ENCODE measurements around the gene VWA7. TPM values are rescaled to one million over a fixed set of nuclear protein-coding genes. Genes with fewer than 3 reads are reported as not detected.

Gene VWA7
- total and polyA plus RNA-seq, 10 donors, result 0.09 to 2.6 (median 1.1) TPM; not detected in 1

GRCh38 chr6:31762878-31763618, 14.1 kb downstream of the VWA7 start:
- H3K27me3 ChIP-seq (replicated peaks in 1 of 7), result no peaks in the 10 kb centered on the region
- peak; percentile 56 for DNase-seq
- intact Hi-C loops (cut with DNase I; ENCODE audit: low total_unique reads), result no loop called here
- no peaks in the 10 kb centered on the region for H3K9me3 ChIP-seq
- peak overlapping the region in 3 of 8 donors; percentile 6 to 20 (median 10) for H3K27ac ChIP-seq
- H3K4me3 ChIP-seq, result no peak overlapping the region
- TF ChIP-seq, protein P1, sequence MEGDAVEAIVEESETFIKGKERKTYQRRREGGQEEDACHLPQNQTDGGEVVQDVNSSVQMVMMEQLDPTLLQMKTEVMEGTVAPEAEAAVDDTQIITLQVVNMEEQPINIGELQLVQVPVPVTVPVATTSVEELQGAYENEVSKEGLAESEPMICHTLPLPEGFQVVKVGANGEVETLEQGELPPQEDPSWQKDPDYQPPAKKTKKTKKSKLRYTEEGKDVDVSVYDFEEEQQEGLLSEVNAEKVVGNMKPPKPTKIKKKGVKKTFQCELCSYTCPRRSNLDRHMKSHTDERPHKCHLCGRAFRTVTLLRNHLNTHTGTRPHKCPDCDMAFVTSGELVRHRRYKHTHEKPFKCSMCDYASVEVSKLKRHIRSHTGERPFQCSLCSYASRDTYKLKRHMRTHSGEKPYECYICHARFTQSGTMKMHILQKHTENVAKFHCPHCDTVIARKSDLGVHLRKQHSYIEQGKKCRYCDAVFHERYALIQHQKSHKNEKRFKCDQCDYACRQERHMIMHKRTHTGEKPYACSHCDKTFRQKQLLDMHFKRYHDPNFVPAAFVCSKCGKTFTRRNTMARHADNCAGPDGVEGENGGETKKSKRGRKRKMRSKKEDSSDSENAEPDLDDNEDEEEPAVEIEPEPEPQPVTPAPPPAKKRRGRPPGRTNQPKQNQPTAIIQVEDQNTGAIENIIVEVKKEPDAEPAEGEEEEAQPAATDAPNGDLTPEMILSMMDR (IDR thresholded peaks at IDR 0.05 in 8 of 11, conservative IDR thresholded peaks at IDR 0.05 in 3 of 11), result no peak
- no peak for TF ChIP-seq POLR2A (IDR thresholded peaks at IDR 0.05)
- TF ChIP-seq POLR2AphosphoS5 (IDR thresholded peaks at IDR 0.05), result no peak
- H3K4me1 ChIP-seq, result peaks cover 0 to 18% (median 6%) of the 10 kb centered on the region in 6 donors
- WGBS, 5 donors, result 74 to 87% (median 83%) methylated on average over 8 of the region's 8 CpGs
- peaks cover 0 to 52% (median 7%) of the 10 kb centered on the region in 6 donors for H3K36me3 ChIP-seq

DNA sequence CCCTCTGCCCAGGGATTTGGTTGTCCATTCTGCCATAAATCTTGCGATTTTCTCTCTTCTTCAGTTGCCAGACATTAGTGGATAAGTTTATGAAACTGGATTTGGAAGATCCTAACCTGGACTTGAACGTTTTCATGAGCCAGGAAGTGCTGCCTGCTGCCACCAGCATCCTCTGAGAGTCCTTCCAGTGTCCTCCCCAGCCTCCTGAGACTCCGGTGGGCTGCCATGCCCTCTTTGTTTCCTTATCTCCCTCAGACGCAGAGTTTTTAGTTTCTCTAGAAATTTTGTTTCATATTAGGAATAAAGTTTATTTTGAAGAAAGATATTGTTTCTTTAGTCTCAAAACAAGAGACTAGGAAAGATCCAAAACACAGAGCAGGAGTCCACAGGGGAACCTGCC, 14.8 kb downstream of the VWA7 start, which contains the start of gene SAPCD1:
SAPCD1 (plus strand) TSS at position 301 of the 400 bp plus-strand sequence. CDS start 399 bp downstream, outside the sequence.
- TF ChIP-seq POLR2A (IDR thresholded peaks at IDR 0.05), result no peak
- TF ChIP-seq, protein P1 (IDR thresholded peaks at IDR 0.05 in 8 of 11, conservative IDR thresholded peaks at IDR 0.05 in 3 of 11), result no peak
- TF ChIP-seq POLR2AphosphoS5 (IDR thresholded peaks at IDR 0.05), result no peak
- Histone ChIP-seq H3K4me1 (peaks cover 0 to 15% (median 5%) of the 10 kb centered on the region in 6 donors), H3K4me3 (no peak within 1 kb of the TSS), H3K27ac (peak within 1 kb of the TSS in 3 of 8 donors; percentile 6 to 20 (median 10)), H3K36me3 (peaks cover 0 to 52% (median 7%) of the 10 kb centered on the region in 6 donors), H3K9me3 (no peaks in the 10 kb centered on the region), H3K27me3 (replicated peaks in 1 of 7) (no peaks in the 10 kb centered on the region)
- 79 to 84% (median 82%) methylated on average over 4 of the region's 4 CpGs for WGBS, 5 donors
- peak; percentile 16 for DNase-seq
- intact Hi-C loops (cut with DNase I; ENCODE audit: low total_unique reads), result no loop called here

DNA sequence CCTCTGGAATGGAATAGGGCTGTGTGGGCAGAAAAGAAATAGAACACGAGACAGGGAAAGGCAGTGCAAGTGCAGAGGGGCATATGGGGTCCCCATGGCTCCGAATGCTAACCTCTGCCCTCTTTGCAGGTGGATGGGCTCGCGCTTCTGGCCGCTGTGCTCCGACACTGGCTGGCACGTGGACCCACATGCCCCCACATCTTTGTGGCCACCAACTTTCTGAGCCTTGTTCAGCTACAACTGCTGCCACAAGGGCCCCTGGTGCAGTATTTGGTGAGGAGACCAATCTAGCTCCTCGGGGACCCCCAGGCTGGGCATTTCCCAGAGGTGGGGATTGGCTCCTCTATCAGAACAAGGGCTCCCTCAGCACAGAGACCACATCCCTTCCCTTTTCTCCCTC, 15.8 kb downstream of the VWA7 start:
- Histone ChIP-seq H3K27me3 (replicated peaks in 1 of 7) (no peaks in the 10 kb centered on the region), H3K27ac (no peak overlapping the region), H3K36me3 (peaks cover 0 to 52% (median 7%) of the 10 kb centered on the region in 6 donors), H3K9me3 (no peaks in the 10 kb centered on the region), H3K4me3 (no peak overlapping the region), H3K4me1 (peaks cover 0 to 6% (median under 1%) of the 10 kb centered on the region in 6 donors)
- 90 to 98% (median 96%) methylated on average over 8 of the region's 8 CpGs for WGBS, 5 donors
- peak; percentile 57 for DNase-seq
- TF ChIP-seq POLR2A (IDR thresholded peaks at IDR 0.05) (no peak), POLR2AphosphoS5 (IDR thresholded peaks at IDR 0.05) (no peak)
- TF ChIP-seq, protein P1 (IDR thresholded peaks at IDR 0.05 in 8 of 11, conservative IDR thresholded peaks at IDR 0.05 in 3 of 11), result no peak
- intact Hi-C loops (cut with DNase I; ENCODE audit: low total_unique reads), result no loop called here

DNA sequence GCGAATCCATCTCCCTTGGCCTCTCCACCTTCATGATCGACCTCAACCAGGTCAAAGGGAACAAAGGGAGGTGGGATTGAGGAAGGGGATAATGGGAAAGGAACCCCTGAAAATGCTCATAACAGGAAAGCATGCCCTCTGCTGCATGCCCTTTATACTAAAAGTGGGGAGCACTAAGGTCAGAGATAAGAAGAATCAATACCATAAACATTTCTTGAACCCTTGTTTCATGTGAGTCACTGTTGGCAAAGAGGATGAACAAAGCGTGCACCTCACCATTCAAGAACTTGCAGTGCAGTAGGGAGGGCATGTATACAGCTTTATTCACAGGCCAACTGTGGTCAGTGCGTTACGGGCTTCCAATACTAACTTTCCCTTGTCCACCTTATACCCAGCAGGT, 16.3 kb downstream of the VWA7 start:
- Histone ChIP-seq H3K36me3 (peaks cover 0 to 52% (median 7%) of the 10 kb centered on the region in 6 donors), H3K9me3 (no peaks in the 10 kb centered on the region), H3K4me3 (no peak overlapping the region), H3K4me1 (peaks cover 0 to under 1% (median 0%) of the 10 kb centered on the region in 6 donors), H3K27me3 (replicated peaks in 1 of 7) (no peaks in the 10 kb centered on the region), H3K27ac (no peak overlapping the region)
- intact Hi-C loops (cut with DNase I; ENCODE audit: low total_unique reads), result no loop called here
- DNase-seq, result no peak
- TF ChIP-seq, protein P1 (IDR thresholded peaks at IDR 0.05 in 8 of 11, conservative IDR thresholded peaks at IDR 0.05 in 3 of 11), result no peak
- no peak for TF ChIP-seq POLR2A (IDR thresholded peaks at IDR 0.05)
- TF ChIP-seq POLR2AphosphoS5 (IDR thresholded peaks at IDR 0.05), result no peak
- WGBS, 5 donors, result 93 to 97% (median 94%) methylated on average over 5 of the region's 5 CpGs

All from spleen (tissue), 11 donors.